H1 (cell line): Measurements from ENCODE around the gene UNC13D. TPM values are rescaled to one million over a fixed set of nuclear protein-coding genes. Genes with fewer than 3 reads are reported as not detected.
A peak's percentile ranks its signal among the peaks of the same experiment; 100 is the strongest.

Experiments
- CTCF ChIA-PET: fragments of 300-600 bp; sonication (Branson Sonifier 250); formaldehyde crosslinking; loops from one replicate; lab custom pipeline; 2021; ENCODE audit not compliant: partially characterized antibody; lab: Charles Lee
- POLR2A ChIA-PET: fragments of 300-600 bp; sonication (Branson Sonifier 250); formaldehyde crosslinking; loops from one replicate; lab custom pipeline; 2021; ENCODE audit warnings: inconsistent platforms; ENCODE audit not compliant: partially characterized antibody; lab: Charles Lee
- DNase-seq, 2 experiments: peaks; one replicate each; pipeline versions ENCODE4 v3.0.0 to v3.0.0-alpha.2; 2010 to 2022; ENCODE audit warnings: low spot score in 2 of 2, low read depth in 1 of 2, mixed read lengths in 1 of 2
- FAIRE-seq: peaks from 2 replicates; lab custom pipeline; 2011; peaks lifted over from hg19 to GRCh38; lab: Jason Lieb, UNC
- H2AFZ ChIP-seq: 2 replicates; pipeline ENCODE4 v1.8.1; 2012; ENCODE audit warnings: low read length, inconsistent platforms
- H2AK5ac ChIP-seq: 2 replicates; pipeline ENCODE4 v1.6.1; 2013; ENCODE audit warnings: low read depth, low read length
- H2BK120ac ChIP-seq: replicated peaks from 2 replicates; pipeline ENCODE3; 2013; ENCODE audit warnings: low read depth, low read length, inconsistent platforms
- H2BK12ac ChIP-seq: 2 replicates; pipeline ENCODE4 v1.6.1; 2013; ENCODE audit warnings: low read depth, low read length
- H2BK15ac ChIP-seq: 2 replicates; pipeline ENCODE4 v1.6.1; 2013; ENCODE audit warnings: low read length
- H2BK20ac ChIP-seq: 2 replicates; pipeline ENCODE4 v1.6.1; 2013; ENCODE audit warnings: low read length
- H2BK5ac ChIP-seq: 2 replicates; pipeline ENCODE4 v1.6.1; 2013; ENCODE audit warnings: low read depth, low read length
- H3K14ac ChIP-seq: 2 replicates; pipeline ENCODE4 v1.6.1; 2013; ENCODE audit warnings: inconsistent platforms; ENCODE audit not compliant: insufficient read length
- H3K18ac ChIP-seq: 2 replicates; pipeline ENCODE4 v1.6.1; 2013; ENCODE audit warnings: low read length; ENCODE audit errors: extremely low read depth
- H3K23ac ChIP-seq: 2 replicates; pipeline ENCODE4 v1.6.1; 2013; ENCODE audit warnings: inconsistent platforms; ENCODE audit not compliant: insufficient read length
- H3K23me2 ChIP-seq: 2 replicates; pipeline ENCODE4 v1.6.1; 2013; ENCODE audit warnings: low read depth, low read length
- H3K27ac ChIP-seq: 2 replicates; pipeline ENCODE4 v1.6.1; 2011; ENCODE audit warnings: low read depth, low read length, inconsistent platforms
- H3K27me3 ChIP-seq, 4 experiments: replicated peaks in 1 of 4; 1 replicate in 1 of 4; 2 replicates in 3 of 4; pipeline versions ENCODE4 v1.6.1 to v1.8.1; 2011 to 2013; ENCODE audit warnings: low read length in 3 of 4, mild to moderate bottlenecking in 3 of 4, inconsistent platforms in 2 of 4, mixed read lengths in 2 of 4, moderate library complexity in 1 of 4; ENCODE audit not compliant: control insufficient read depth in 3 of 4, insufficient read depth in 3 of 4; ENCODE audit errors: extremely low read depth in 1 of 4
- H3K36me3 ChIP-seq, 4 experiments: 2 replicates each; pipeline versions ENCODE4 v1.6.1 to v1.8.1; 2011 to 2013; ENCODE audit warnings: mild to moderate bottlenecking in 4 of 4, low read length in 3 of 4, moderate library complexity in 2 of 4, control low read depth in 1 of 4, inconsistent platforms in 1 of 4; ENCODE audit not compliant: insufficient read depth in 4 of 4, control insufficient read depth in 2 of 4
- H3K4ac ChIP-seq: replicated peaks from 2 replicates; pipeline ENCODE3; 2013; ENCODE audit warnings: low read length, low read depth, mixed read lengths, inconsistent platforms; ENCODE audit not compliant: insufficient read length
- H3K4me1 ChIP-seq, 4 experiments: replicated peaks in 1 of 4; 1 replicate in 1 of 4; 2 replicates in 3 of 4; pipeline versions ENCODE4 v1.6.1 to v1.8.1; 2011 to 2013; ENCODE audit warnings: low read length in 3 of 4, inconsistent platforms in 2 of 4, mixed read lengths in 1 of 4; ENCODE audit not compliant: insufficient read depth in 4 of 4, control insufficient read depth in 3 of 4
- H3K4me2 ChIP-seq, 2 experiments: 2 replicates each; pipeline versions ENCODE4 v1.6.1 to v1.8.1; 2011 to 2013; ENCODE audit warnings: low read depth in 2 of 2, low read length in 2 of 2, control low read depth in 1 of 2, inconsistent platforms in 1 of 2, mild to moderate bottlenecking in 1 of 2; ENCODE audit not compliant: insufficient read depth in 1 of 2
- H3K4me3 ChIP-seq, 4 experiments: fragments of 200-600, 300-600 bp in 1 of 4; sonication (generic), shearing (Covaris generic), sonication (Bioruptor Twin) in 1 of 4; 2 replicates each; pipeline versions ENCODE4 v1.5.1 to v1.8.1; 2011 to 2016; ENCODE audit warnings: low read length in 4 of 4, low read depth in 3 of 4, control low read depth in 2 of 4, inconsistent platforms in 2 of 4, mild to moderate bottlenecking in 2 of 4, mixed read lengths in 1 of 4, moderate library complexity in 1 of 4; ENCODE audit not compliant: insufficient read depth in 2 of 4; ENCODE audit errors: extremely low read depth in 1 of 4
- H3K56ac ChIP-seq: replicated peaks from 2 replicates; pipeline ENCODE3; 2013; ENCODE audit warnings: low read depth, mild to moderate bottlenecking, mixed read lengths, low read length, inconsistent platforms; ENCODE audit not compliant: insufficient read length
- H3K79me1 ChIP-seq: 2 replicates; pipeline ENCODE4 v1.6.1; 2013; ENCODE audit warnings: low read depth, low read length, control low read depth
- H3K79me2 ChIP-seq, 2 experiments: 2 replicates each; pipeline versions ENCODE4 v1.6.1 to v1.8.1; 2012 to 2013; ENCODE audit warnings: low read length in 2 of 2, mild to moderate bottlenecking in 2 of 2, inconsistent platforms in 1 of 2; ENCODE audit not compliant: insufficient read depth in 2 of 2, control insufficient read depth in 1 of 2
- H3K9ac ChIP-seq, 4 experiments: replicated peaks in 1 of 4; 1 replicate in 1 of 4; 2 replicates in 3 of 4; pipeline versions ENCODE4 v1.6.1 to v1.8.1; 2011 to 2013; ENCODE audit warnings: low read depth in 3 of 4, low read length in 3 of 4, control low read depth in 2 of 4, mild to moderate bottlenecking in 2 of 4, moderate library complexity in 2 of 4, inconsistent platforms in 1 of 4; ENCODE audit errors: extremely low read depth in 1 of 4
- H3K9me3 ChIP-seq, 2 experiments: 2 replicates each; pipeline versions ENCODE4 v1.6.1 to v1.8.1; 2012 to 2013; ENCODE audit warnings: mild to moderate bottlenecking in 2 of 2, moderate library complexity in 2 of 2, control low read depth in 1 of 2, inconsistent platforms in 1 of 2, low read depth in 1 of 2, low read length in 1 of 2, mixed read lengths in 1 of 2; ENCODE audit not compliant: insufficient read depth in 2 of 2
- H4K20me1 ChIP-seq, 2 experiments: replicated peaks in 1 of 2; 2 replicates each; pipeline versions ENCODE3 to v1.8.1; 2011 to 2013; ENCODE audit warnings: inconsistent platforms in 2 of 2, low read length in 2 of 2, mild to moderate bottlenecking in 1 of 2; ENCODE audit not compliant: insufficient read depth in 2 of 2, control insufficient read depth in 1 of 2
- H4K5ac ChIP-seq: 2 replicates; pipeline ENCODE4 v1.6.1; 2013; ENCODE audit warnings: low read length, low read depth, mixed read lengths, inconsistent platforms; ENCODE audit not compliant: insufficient read length
- H4K8ac ChIP-seq: 2 replicates; pipeline ENCODE4 v1.8.0; 2013; ENCODE audit warnings: mild to moderate bottlenecking, moderate library complexity, low read length, inconsistent platforms; ENCODE audit not compliant: insufficient read depth; ENCODE audit errors: extremely low read depth
- H4K91ac ChIP-seq: replicated peaks from 2 replicates; pipeline ENCODE3; 2013; ENCODE audit warnings: low read length, mixed read lengths, inconsistent platforms; ENCODE audit not compliant: insufficient read length
- BRCA1 ChIP-seq: IDR thresholded peaks from 2 replicates; pipeline ENCODE4 v1.6.1; 2012; ENCODE audit warnings: low read depth, low read length, improper control_type of control experiment
- CTBP2 ChIP-seq: IDR thresholded peaks from 2 replicates; pipeline ENCODE4 v1.7.0; 2011; ENCODE audit warnings: borderline replicate concordance, mild to moderate bottlenecking, moderate library complexity, mixed read lengths, low read length; ENCODE audit not compliant: insufficient read depth, insufficient read length
- JUN ChIP-seq: IDR thresholded peaks from 2 replicates; pipeline ENCODE4 v1.6.1; 2011; ENCODE audit warnings: low read depth, mild to moderate bottlenecking, improper control_type of control experiment, low read length
- JUND ChIP-seq: IDR thresholded peaks from 2 replicates; pipeline ENCODE4 v1.6.1; 2011; ENCODE audit warnings: mild to moderate bottlenecking, improper control_type of control experiment, low read length
- KDM1A ChIP-seq: fragments of 200-600, 300-600 bp; sonication (generic); IDR thresholded peaks from 2 replicates; pipeline ENCODE4 v1.7.1; 2016; ENCODE audit warnings: mild to moderate bottlenecking, low read length, borderline replicate concordance
- NANOG ChIP-seq: IDR thresholded peaks from 2 replicates; pipeline ENCODE4 v1.6.1; 2011; ENCODE audit warnings: low read length, low read depth, mild to moderate bottlenecking, inconsistent platforms; ENCODE audit not compliant: insufficient read depth, poor library complexity, severe bottlenecking
- POU5F1 ChIP-seq: IDR thresholded peaks from 2 replicates; pipeline ENCODE4 v1.6.1; 2011; ENCODE audit warnings: low read depth, mild to moderate bottlenecking, low read length, moderate library complexity
- SP1 ChIP-seq: IDR thresholded peaks from 2 replicates; pipeline ENCODE4 v1.6.1; 2011; ENCODE audit warnings: low read depth, low read length
- WGBS, 2 experiments: shearing (Covaris generic) in 1 of 2; methylation state at CpG; one replicate each; pipeline versions ENCODE4 v1.1.6 to v1.1.7; 2013 to 2015; ENCODE audit warnings: low lambda C conversion rate in 2 of 2, mixed read lengths in 2 of 2, inconsistent platforms in 1 of 2, low coverage in 1 of 2, missing lambda C conversion rate in 1 of 2; ENCODE audit not compliant: insufficient replicate concordance in 2 of 2, insufficient coverage in 1 of 2, insufficient read length in 1 of 2; ENCODE audit errors: extremely low coverage in 1 of 2, missing lambda C conversion rate in 1 of 2; 5-methylcytosine and 5-hydroxymethylcytosine counted together
- long read RNA-seq, 2 experiments: library from RNA in 1 of 2; library from capped mRNA in 1 of 2; stranded (forward); transcript quantifications; one replicate each; pipeline ENCODE4 v2.0.0, GENCODE V29; 2021; ENCODE audit warnings: inconsistent platforms in 1 of 2
- polyA minus RNA-seq, 3 experiments: library from RNA; depleted of rRNA, polyadenylated mRNA; stranded (reverse); fragments of >200 nt; gene quantifications; 1 replicate in 2 of 3; 2 replicates in 1 of 3; pipeline ENCODE4 v1.2.3, GENCODE V29; 2011
- polyA plus RNA-seq, 7 experiments: library from polyadenylated mRNA; depleted of rRNA in 3 of 7; stranded (reverse) in 5 of 7; unstranded in 2 of 7; fragments of >200 nt in 5 of 7; fragments of 200-250 nt in 2 of 7; gene quantifications; 1 replicate in 5 of 7; 2 replicates in 1 of 7; 4 replicates in 1 of 7; pipeline versions ENCODE4 v1.2.1 to v1.2.3, GENCODE V29; 2011 to 2013; ENCODE audit warnings: missing spikeins in 2 of 7, mixed read lengths in 2 of 7
- total RNA-seq: library from RNA; stranded (reverse); fragmentation: NEBNext Ultra II Directional; extraction: Animal tissue kit (Norgen Biotek cat#: 25700); gene quantifications from 2 replicates; pipeline ENCODE4 v1.2.1, GENCODE V29; 2021

Gene UNC13D
- 7.5 and 8.4 TPM in 2 replicates for total RNA-seq
- polyA plus RNA-seq (2011; rRNA removed) = 3.6 and 5.2 TPM in 2 replicates
- 77.7 TPM for polyA plus RNA-seq (2011; cell fraction: cytosol; rRNA removed)
- polyA plus RNA-seq (2011; cell fraction: nucleus; rRNA removed) = 15.5 TPM
- 4.1 to 10.3 TPM (median 7.8 TPM) in 4 replicates for polyA plus RNA-seq (2012, experiment 1 of 2)
- 1.9 TPM for polyA plus RNA-seq (2012, experiment 2 of 2)
- polyA plus RNA-seq (2013, experiment 1 of 2) = 3.7 TPM
- polyA plus RNA-seq (2013, experiment 2 of 2) = 4.2 TPM
- polyA minus RNA-seq (2011; rRNA and poly(A)+ RNA removed) = 1.9 and 2.0 TPM in 2 replicates
- 3.7 TPM for polyA minus RNA-seq (2011; cell fraction: cytosol; rRNA and poly(A)+ RNA removed)
- polyA minus RNA-seq (2011; cell fraction: nucleus; rRNA and poly(A)+ RNA removed) = 3.7 TPM
- long read RNA-seq, experiment 1, partial matches to known transcripts = 6 of 9 reads
- long read RNA-seq, experiment 1, other reads (novel, unspliced or antisense) = 3 of 9 reads
- long read RNA-seq, experiment 2, partial matches to known transcripts = 5 of 10 reads
- long read RNA-seq, experiment 2, other reads (novel, unspliced or antisense) = 5 of 10 reads

- Histone ChIP-seq H3K79me2 (no peaks in the 10 kb centered on the region), H3K23ac (no peak within 1 kb of the TSS), H3K79me1 (no peaks in the 10 kb centered on the region), H4K5ac (no peak within 1 kb of the TSS), H4K91ac (no peak within 1 kb of the TSS), H3K27ac (no peak within 1 kb of the TSS), H4K8ac (peak within 1 kb of the TSS; percentile 51; the same call in 1 of the 2 replicates), H2AFZ (no peak within 1 kb of the TSS), H2BK20ac (no peak within 1 kb of the TSS), H3K27me3 (no peaks in the 10 kb centered on the region), H3K56ac (no peak within 1 kb of the TSS), H3K9ac (no peak within 1 kb of the TSS), H3K9me3 (no peaks in the 10 kb centered on the region), H3K23me2 (no peaks in the 10 kb centered on the region), H3K14ac (no peak within 1 kb of the TSS), H3K36me3 (peaks cover 2 to 18% (median 17%) of the 10 kb centered on the region in 4 experiments; a peak in 6 of 8 replicates), H2AK5ac (no peak within 1 kb of the TSS), H3K4me3 (no peak within 1 kb of the TSS), H2BK15ac (no peak within 1 kb of the TSS; the same call in 1 of the 2 replicates), H4K20me1 (peaks cover 4 to 5% of the 10 kb centered on the region in 2 experiments), H2BK120ac (no peak within 1 kb of the TSS), H3K4ac (no peak within 1 kb of the TSS), H3K18ac (peak within 1 kb of the TSS; percentile 95), H3K4me1 (peaks cover 0 to 8% (median 6%) of the 10 kb centered on the region in 4 experiments; a peak in 4 of 7 replicates), H2BK12ac (peak within 1 kb of the TSS; percentile 39; the same call in 1 of the 2 replicates), H2BK5ac (peak within 1 kb of the TSS; percentile 69; the same call in 1 of the 2 replicates), H3K4me2 (no peak within 1 kb of the TSS)
- 87% methylated on average over 27 of the region's 35 CpGs; no CpG with 5 or more reads in 1 of the 2 experiments for WGBS, 2 experiments
- ChIA-PET POLR2A (interaction anchor here (1.0 to 4.3 kb wide), 5 partner anchors 11 to 41 kb away, joined by 3 to 36 read pairs (median 5); partner anchors contain the start of genes TRIM47 and WBP2), CTCF (interaction anchor here (1.1 to 27.2 kb wide), 5 partner anchors 9 to 60 kb away, joined by 3 to 563 read pairs (median 7); partner anchors contain the start of genes UNK and WBP2)
- FAIRE-seq (no peak), DNase-seq (no peak)
- TF ChIP-seq JUND = no peak
- TF ChIP-seq KDM1A = no peak
- no peak for TF ChIP-seq SP1
- TF ChIP-seq POU5F1 = no peak
- TF ChIP-seq JUN = no peak
- TF ChIP-seq BRCA1 = no peak
- no peak for TF ChIP-seq NANOG
- TF ChIP-seq CTBP2 = no peak
Measured at GRCh38 chr17:75843577-75844529, at the start of gene UNC13D. Gene UNC13D, minus strand, starts transcription at chr17:75844404. Its CDS starts 67 bp downstream, at chr17:75844337.
